K562 (cell line): ENCODE measurements around the gene ABCG5. TPM values are rescaled to one million over a fixed set of nuclear protein-coding genes. Genes with fewer than 3 reads are reported as not detected.

ENCODE experiments used
- CHCHD3 ChIP-seq: fragments of 250-450 bp; sonication (Bioruptor Pico); IDR thresholded peaks from 2 replicates; pipeline ENCODE4 v2.1.2; 2022; ENCODE audit warnings: mild to moderate bottlenecking
- DNMT1 ChIP-seq: fragments of 450-650 bp; IDR thresholded peaks from 2 replicates; pipeline ENCODE4 v1.6.1; 2016; ENCODE audit warnings: antibody characterized with exemption, mild to moderate bottlenecking
- EGR1 ChIP-seq: fragments of 450-650 bp; conservative IDR thresholded peaks from 2 replicates; pipeline ENCODE4 v1.6.1; 2017; ENCODE audit warnings: mild to moderate bottlenecking
- EP300 ChIP-seq: IDR thresholded peaks from 2 replicates; pipeline ENCODE4 v1.6.1; 2012; ENCODE audit warnings: low read length, improper control_type of control experiment
- GTF2F1 ChIP-seq: IDR thresholded peaks from 2 replicates; pipeline ENCODE4 v1.6.1; 2011; ENCODE audit warnings: low read depth, low read length, improper control_type of control experiment
- HDAC2 ChIP-seq: fragments of 450-650 bp; IDR thresholded peaks from 2 replicates; pipeline ENCODE4 v1.6.1; 2016; ENCODE audit warnings: mild to moderate bottlenecking
- HSF4 ChIP-seq: fragments of 250-450 bp; sonication (Bioruptor Pico); IDR thresholded peaks from 2 replicates; pipeline ENCODE4 v2.1.2; 2022; ENCODE audit warnings: mild to moderate bottlenecking, moderate library complexity, borderline replicate concordance
- ILK ChIP-seq: fragments of 450-650 bp; IDR thresholded peaks from 2 replicates; pipeline ENCODE4 v1.6.1; 2016; ENCODE audit warnings: missing genetic modification characterization, low read depth, mild to moderate bottlenecking, missing compliant biosample characterization, moderate library complexity, borderline replicate concordance
- IRF1 ChIP-seq: sonication (generic); formaldehyde crosslinking; IDR thresholded peaks from 2 replicates; pipeline ENCODE4 v1.8.0; 2022; ENCODE audit warnings: missing genetic modification reagents, mild to moderate bottlenecking, borderline replicate concordance
- MBD2 ChIP-seq: sonication (generic); IDR thresholded peaks from 2 replicates; pipeline ENCODE4 v1.6.1; 2016; ENCODE audit warnings: low read depth, borderline replicate concordance
- MED1 ChIP-seq: sonication (generic); formaldehyde crosslinking; IDR thresholded peaks from 2 replicates; pipeline ENCODE4 v1.8.1; 2023; ENCODE audit warnings: missing genetic modification reagents, borderline replicate concordance
- MEF2D ChIP-seq: conservative IDR thresholded peaks from 2 replicates; pipeline ENCODE4 v1.6.1; 2016; ENCODE audit warnings: low read depth, missing genetic modification characterization, missing compliant biosample characterization
- POLR2G ChIP-seq: fragments of 200-400 bp; formaldehyde crosslinking; IDR thresholded peaks from 2 replicates; pipeline ENCODE4 v1.6.1; 2017; ENCODE audit warnings: low read depth, mild to moderate bottlenecking, antibody characterized with exemption, low read length, moderate library complexity
- RBM22 ChIP-seq: fragments of 200-400 bp; formaldehyde crosslinking; IDR thresholded peaks from 2 replicates; pipeline ENCODE4 v1.6.1; 2018; ENCODE audit warnings: low read length, low read depth; ENCODE audit not compliant: poor library complexity, severe bottlenecking
- TAF1 ChIP-seq: IDR thresholded peaks from 2 replicates; pipeline ENCODE4 v1.6.1; 2011; ENCODE audit warnings: mild to moderate bottlenecking, low read length, moderate library complexity; ENCODE audit not compliant: insufficient read depth, control insufficient read depth, severe bottlenecking; ENCODE audit errors: extremely low read depth
- TARDBP ChIP-seq: fragments of 450-650 bp; IDR thresholded peaks from 2 replicates; pipeline ENCODE4 v1.6.1; 2016
- XRCC3 ChIP-seq: fragments of 450-650 bp; IDR thresholded peaks from 2 replicates; pipeline ENCODE4 v1.6.1; 2017; ENCODE audit warnings: mild to moderate bottlenecking, moderate library complexity
- XRCC5 ChIP-seq: fragments of 200-400 bp; formaldehyde crosslinking; IDR thresholded peaks from 2 replicates; pipeline ENCODE4 v1.6.1; 2017; ENCODE audit warnings: low read depth, mild to moderate bottlenecking, low read length
- ZBTB12 ChIP-seq: fragments of 250-450 bp; sonication (Bioruptor Pico); IDR thresholded peaks from 2 replicates; pipeline ENCODE4 v1.4.0; 2020
- ZNF133 ChIP-seq: fragments of 250-450 bp; sonication (Bioruptor Pico); IDR thresholded peaks from 2 replicates; pipeline ENCODE4 v1.4.0; 2020; ENCODE audit warnings: mild to moderate bottlenecking
- ZNF324 ChIP-seq: fragments of 250-450 bp; sonication (Bioruptor Pico); IDR thresholded peaks from 2 replicates; pipeline ENCODE4 v1.4.0; 2020; ENCODE audit warnings: mild to moderate bottlenecking
- ZNF764 ChIP-seq: fragments of 250-450 bp; sonication (Bioruptor Pico); IDR thresholded peaks from 2 replicates; pipeline ENCODE4 v1.4.0; 2020; ENCODE audit warnings: low read depth, mild to moderate bottlenecking, moderate library complexity
- polyA plus RNA-seq, 8 experiments: library from polyadenylated mRNA; depleted of rRNA in 4 of 8; stranded (reverse) in 5 of 8; unstranded in 3 of 8; fragments of >200 nt; fragmentation: Nextera tagmentation in 2 of 8; fragmentation: Illumina TruSeq in 1 of 8; extraction: Ambion mirVana in 2 of 8; extraction: Trizol in 1 of 8; gene quantifications; 2 replicates each; pipeline versions ENCODE4 v1.2.1 to v1.2.3, GENCODE V29; 2011 to 2014; ENCODE audit warnings: inconsistent platforms in 1 of 8, missing spikeins in 1 of 8
- total RNA-seq, 7 experiments: library from RNA; depleted of rRNA in 6 of 7; stranded (reverse); fragments of >200 nt in 6 of 7; fragmentation: Illumina TruSeq in 2 of 7; extraction: Trizol in 2 of 7; gene quantifications; 2 replicates each; pipeline versions ENCODE4 v1.2.1 to v1.2.3, GENCODE V29; 2011 to 2021; ENCODE audit warnings: low replicate concordance in 1 of 7
- TF ChIP-seq, protein P1 (sequence below): fragments of 450-650 bp; IDR thresholded peaks from 2 replicates; pipeline ENCODE4 v1.6.1; 2016; ENCODE audit warnings: missing biosample characterization, missing genetic modification characterization
- TF ChIP-seq, protein P2 (sequence below): fragments of 250-450 bp; sonication (Bioruptor Pico); IDR thresholded peaks from 2 replicates; pipeline ENCODE4 v1.5.0; 2021; ENCODE audit warnings: mild to moderate bottlenecking, moderate library complexity

The ABCG5 gene
- total and polyA plus RNA-seq, 9 of the 15 experiments (the other 6 are each of a cell fraction or from before 2014, with no cell fraction given): 0.01 TPM; not detected in 7

DNA sequence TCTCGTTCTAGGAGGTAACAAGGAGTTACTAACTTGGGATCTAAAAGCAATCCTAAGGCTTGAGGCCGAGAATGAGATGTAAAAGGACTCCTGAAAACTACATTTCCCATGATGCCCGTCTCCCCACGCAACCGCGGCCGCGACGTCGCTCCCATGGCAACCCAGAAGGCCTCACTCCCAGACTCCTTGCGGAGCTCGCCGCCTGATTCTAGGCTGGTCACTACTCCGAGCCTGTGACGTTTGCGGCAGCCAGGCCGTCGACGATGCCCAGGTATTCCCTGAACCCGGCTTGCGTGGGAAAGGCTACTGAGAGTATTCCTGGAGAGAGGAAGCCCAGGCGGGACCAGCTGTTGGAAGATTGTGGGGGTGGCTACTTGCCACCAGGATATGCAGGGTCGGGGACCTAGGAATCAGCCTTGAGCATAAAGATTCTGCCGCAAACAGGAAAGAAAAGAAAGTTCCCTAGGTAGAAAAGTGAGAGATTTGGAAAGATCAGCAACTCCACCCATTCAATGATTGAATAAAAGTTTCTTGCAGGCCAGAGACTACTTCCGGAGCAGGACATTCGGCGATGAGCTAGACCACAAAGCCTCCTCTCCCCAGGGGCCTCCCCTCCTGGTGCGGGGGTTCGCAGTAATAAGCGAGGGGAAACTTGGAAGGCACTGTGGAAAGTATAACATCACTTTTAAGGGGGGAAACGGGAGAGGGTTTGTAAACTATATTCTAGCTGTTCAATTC is 64.6 kb downstream of the ABCG5 start, which contains the start of gene DYNC2LI1 (continued):
- TF ChIP-seq POLR2G (peak; percentile 79), TAF1 (peak; percentile 39), ILK (tag) (no peak), DNMT1 (no peak), HDAC2 (peak; percentile 62; the same call in 1 of the 2 replicates), GTF2F1 (no peak), ZNF133 (CRISPR knock-in tag) (no peak), CHCHD3 (CRISPR knock-in tag) (no peak), XRCC3 (no peak), ZBTB12 (CRISPR knock-in tag) (peak; percentile 90), MEF2D (tag) (no peak), TARDBP (no peak), IRF1 (CRISPR knock-in tag) (no peak), XRCC5 (no peak), ZNF764 (CRISPR knock-in tag) (no peak), MBD2 (peak; percentile 88), ZNF324 (CRISPR knock-in tag) (no peak), RBM22 (peak; percentile 82), EGR1 (peak; percentile 37; the same call in 1 of the 2 replicates), MED1 (CRISPR knock-in tag) (no peak), EP300 (no peak), HSF4 (CRISPR knock-in tag) (no peak)
- TF ChIP-seq, protein P1, sequence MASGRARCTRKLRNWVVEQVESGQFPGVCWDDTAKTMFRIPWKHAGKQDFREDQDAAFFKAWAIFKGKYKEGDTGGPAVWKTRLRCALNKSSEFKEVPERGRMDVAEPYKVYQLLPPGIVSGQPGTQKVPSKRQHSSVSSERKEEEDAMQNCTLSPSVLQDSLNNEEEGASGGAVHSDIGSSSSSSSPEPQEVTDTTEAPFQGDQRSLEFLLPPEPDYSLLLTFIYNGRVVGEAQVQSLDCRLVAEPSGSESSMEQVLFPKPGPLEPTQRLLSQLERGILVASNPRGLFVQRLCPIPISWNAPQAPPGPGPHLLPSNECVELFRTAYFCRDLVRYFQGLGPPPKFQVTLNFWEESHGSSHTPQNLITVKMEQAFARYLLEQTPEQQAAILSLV (tag): no peak
- TF ChIP-seq, protein P2, sequence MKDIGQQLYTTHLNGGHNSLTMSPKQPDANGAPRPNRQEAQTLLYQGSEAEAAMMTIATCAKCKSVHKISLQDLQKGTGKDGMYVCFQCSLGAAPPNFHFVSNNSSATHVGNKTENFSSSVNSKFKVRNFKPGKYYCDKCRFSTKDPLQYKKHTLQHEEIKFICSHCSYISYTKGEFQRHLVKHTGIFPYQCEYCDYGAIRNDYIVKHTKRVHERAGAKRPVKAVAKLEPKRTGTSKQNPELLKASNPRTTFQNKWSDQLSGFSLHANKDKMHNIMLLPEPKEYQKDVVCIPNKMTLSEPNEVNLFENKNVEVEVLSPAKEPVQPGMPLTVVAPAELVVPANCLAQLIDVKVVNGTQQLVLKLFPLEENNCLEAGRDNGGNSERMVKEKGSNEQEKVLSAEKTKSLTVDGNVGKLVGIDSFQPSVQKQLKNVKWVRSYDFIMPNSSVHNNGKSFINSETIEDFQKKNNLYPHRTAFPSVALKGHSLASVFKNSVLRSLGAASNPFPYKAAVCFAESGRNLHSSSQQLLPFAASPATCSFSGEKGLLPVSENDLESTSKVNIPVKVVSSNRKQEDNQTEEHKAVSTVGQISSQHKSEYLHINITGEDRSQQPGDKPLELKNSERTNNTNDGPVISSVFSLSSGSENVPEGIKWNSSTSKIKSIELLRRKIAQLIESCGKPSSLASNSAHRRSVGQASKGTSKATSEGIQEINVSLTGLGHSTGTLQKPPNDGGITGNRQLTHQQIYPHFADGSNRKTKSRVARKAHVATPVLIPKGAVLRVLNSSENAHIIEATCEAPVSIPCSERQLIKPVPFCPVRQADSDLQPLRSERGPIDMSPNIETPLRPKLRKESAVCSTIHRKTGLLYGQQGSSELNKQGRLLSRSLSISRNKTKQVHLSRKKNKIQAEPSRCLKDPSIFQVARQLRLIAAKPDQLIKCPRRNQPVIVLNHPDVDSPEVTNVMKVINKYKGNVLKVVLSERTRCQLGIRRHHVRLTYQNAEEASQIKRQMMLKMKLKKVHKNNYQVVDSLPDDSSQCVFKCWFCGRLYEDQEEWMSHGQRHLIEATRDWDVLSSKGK (CRISPR knock-in tag): no peak
